ENCODE data around the gene CNTN6.

CNTN6 gene

DNA sequence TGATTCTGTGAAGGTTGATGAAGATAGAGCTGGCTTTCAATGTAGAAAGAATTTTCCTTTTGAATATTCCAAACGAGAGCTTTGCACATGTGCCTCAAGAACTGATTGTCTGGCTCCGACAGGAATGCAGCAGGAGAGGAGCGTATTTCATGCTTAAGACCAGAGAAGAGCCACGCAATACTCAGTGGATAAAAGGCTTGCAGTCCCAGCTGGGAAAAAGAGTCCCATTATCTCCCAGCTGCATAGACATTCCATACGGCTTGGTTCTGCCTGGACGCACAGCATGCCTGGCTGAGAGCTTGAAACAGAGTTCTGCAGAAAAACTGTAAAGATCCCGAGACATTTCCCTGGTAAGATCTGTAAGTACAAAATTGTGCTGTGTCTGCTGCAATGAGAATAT, at the start of gene CNTN6:
Gene CNTN6 (plus strand): TSS at position 254 of the 400 bp plus-strand sequence. CDS start 54,985 bp downstream, outside the sequence.
- H3F3A ChIP-seq (ENCODE audit: control insufficient read depth, insufficient read depth) = no peaks in the 10 kb centered on the region
- no peak within 1 kb of the TSS for H3K27ac ChIP-seq (ENCODE audit: low read depth, low read length)
- no peaks in the 10 kb centered on the region for H4K20me1 ChIP-seq (ENCODE audit: control insufficient read depth, insufficient read depth, low read depth, low read length)
- H3K4me1 ChIP-seq (ENCODE audit: control insufficient read depth, low read length) = no peaks in the 10 kb centered on the region
- H3K36me3 ChIP-seq (ENCODE audit: control insufficient read depth, low read length) = no peaks in the 10 kb centered on the region
- H3K4me3 ChIP-seq (ENCODE audit: low read length) = no peak within 1 kb of the TSS
- H3K27me3 ChIP-seq (ENCODE audit: control insufficient read depth, low read length) = no peaks in the 10 kb centered on the region
- no peak within 1 kb of the TSS for H3K4me2 ChIP-seq (ENCODE audit: low read length)
- TF ChIP-seq, protein P1, sequence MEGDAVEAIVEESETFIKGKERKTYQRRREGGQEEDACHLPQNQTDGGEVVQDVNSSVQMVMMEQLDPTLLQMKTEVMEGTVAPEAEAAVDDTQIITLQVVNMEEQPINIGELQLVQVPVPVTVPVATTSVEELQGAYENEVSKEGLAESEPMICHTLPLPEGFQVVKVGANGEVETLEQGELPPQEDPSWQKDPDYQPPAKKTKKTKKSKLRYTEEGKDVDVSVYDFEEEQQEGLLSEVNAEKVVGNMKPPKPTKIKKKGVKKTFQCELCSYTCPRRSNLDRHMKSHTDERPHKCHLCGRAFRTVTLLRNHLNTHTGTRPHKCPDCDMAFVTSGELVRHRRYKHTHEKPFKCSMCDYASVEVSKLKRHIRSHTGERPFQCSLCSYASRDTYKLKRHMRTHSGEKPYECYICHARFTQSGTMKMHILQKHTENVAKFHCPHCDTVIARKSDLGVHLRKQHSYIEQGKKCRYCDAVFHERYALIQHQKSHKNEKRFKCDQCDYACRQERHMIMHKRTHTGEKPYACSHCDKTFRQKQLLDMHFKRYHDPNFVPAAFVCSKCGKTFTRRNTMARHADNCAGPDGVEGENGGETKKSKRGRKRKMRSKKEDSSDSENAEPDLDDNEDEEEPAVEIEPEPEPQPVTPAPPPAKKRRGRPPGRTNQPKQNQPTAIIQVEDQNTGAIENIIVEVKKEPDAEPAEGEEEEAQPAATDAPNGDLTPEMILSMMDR (IDR thresholded peaks at IDR 0.05; ENCODE audit: low read depth, low read length, poor library complexity, severe bottlenecking) = no peak
- TF ChIP-seq EZH2phosphoT487 (IDR thresholded peaks at IDR 0.05; ENCODE audit: borderline replicate concordance, low read length) = no peak
- H3K9me3 ChIP-seq (ENCODE audit: control insufficient read depth, insufficient read depth, low read length) = no peaks in the 10 kb centered on the region
- no peaks in the 10 kb centered on the region for H3K9me2 ChIP-seq (replicated peaks; ENCODE audit: control insufficient read depth, low read length)
- H3K79me2 ChIP-seq (ENCODE audit: control insufficient read depth, low read length) = no peaks in the 10 kb centered on the region

GRCh38 chr3:1048558-1048957, 44.3 kb upstream of the CNTN6 start:
- no peak overlapping the region for H3K4me2 ChIP-seq (ENCODE audit: low read length)
- H3K36me3 ChIP-seq (ENCODE audit: control insufficient read depth, low read length) = no peaks in the 10 kb centered on the region
- no peak overlapping the region for H3K4me3 ChIP-seq (ENCODE audit: low read length)

GRCh38 chr3:1055870-1056269, 37.0 kb upstream of the CNTN6 start:
- Histone ChIP-seq H3K4me3 (ENCODE audit: low read length) (no peak overlapping the region), H3K79me2 (ENCODE audit: control insufficient read depth, low read length) (no peaks in the 10 kb centered on the region), H3K9me2 (replicated peaks; ENCODE audit: control insufficient read depth, low read length) (no peaks in the 10 kb centered on the region), H3F3A (ENCODE audit: control insufficient read depth, insufficient read depth) (no peaks in the 10 kb centered on the region), H3K27ac (ENCODE audit: low read depth, low read length) (no peak overlapping the region), H3K4me1 (ENCODE audit: control insufficient read depth, low read length) (no peaks in the 10 kb centered on the region), H3K36me3 (ENCODE audit: control insufficient read depth, low read length) (no peaks in the 10 kb centered on the region), H3K4me2 (ENCODE audit: low read length) (no peak overlapping the region), H3K9me3 (ENCODE audit: control insufficient read depth, insufficient read depth, low read length) (no peaks in the 10 kb centered on the region), H4K20me1 (ENCODE audit: control insufficient read depth, insufficient read depth, low read depth, low read length) (no peaks in the 10 kb centered on the region), H3K27me3 (ENCODE audit: control insufficient read depth, low read length) (no peaks in the 10 kb centered on the region)
- TF ChIP-seq, protein P1 (IDR thresholded peaks at IDR 0.05; ENCODE audit: low read depth, low read length, poor library complexity, severe bottlenecking) = no peak
- TF ChIP-seq EZH2phosphoT487 (IDR thresholded peaks at IDR 0.05; ENCODE audit: borderline replicate concordance, low read length) = no peak

More at GRCh38 chr3:1048558-1048957, 44.3 kb upstream of the CNTN6 start:
- Histone ChIP-seq H4K20me1 (ENCODE audit: control insufficient read depth, insufficient read depth, low read depth, low read length) (no peaks in the 10 kb centered on the region), H3F3A (ENCODE audit: control insufficient read depth, insufficient read depth) (no peaks in the 10 kb centered on the region), H3K9me3 (ENCODE audit: control insufficient read depth, insufficient read depth, low read length) (no peaks in the 10 kb centered on the region), H3K27me3 (ENCODE audit: control insufficient read depth, low read length) (no peaks in the 10 kb centered on the region), H3K79me2 (ENCODE audit: control insufficient read depth, low read length) (no peaks in the 10 kb centered on the region), H3K9me2 (replicated peaks; ENCODE audit: control insufficient read depth, low read length) (no peaks in the 10 kb centered on the region), H3K27ac (ENCODE audit: low read depth, low read length) (no peak overlapping the region), H3K4me1 (ENCODE audit: control insufficient read depth, low read length) (no peaks in the 10 kb centered on the region)
- TF ChIP-seq EZH2phosphoT487 (IDR thresholded peaks at IDR 0.05; ENCODE audit: borderline replicate concordance, low read length) = no peak
- TF ChIP-seq, protein P1 (IDR thresholded peaks at IDR 0.05; ENCODE audit: low read depth, low read length, poor library complexity, severe bottlenecking) = no peak
